GM12874 (cell line): ENCODE results near the gene CARD6.

Experiments
- CTCF ChIP-seq: IDR thresholded peaks from 2 replicates; pipeline ENCODE4 v1.5.1; 2011; ENCODE audit warnings: low read depth, mild to moderate bottlenecking, control low read depth, low read length, moderate library complexity; ENCODE audit not compliant: insufficient read depth

The CARD6 gene

GRCh38 chr5:40828021-40828631 lies 13.0 kb upstream of the CARD6 start:
- TF ChIP-seq CTCF: no peak

- no peak for TF ChIP-seq CTCF
Measured at GRCh38 chr5:40828690-40829661, 12.2 kb upstream of the CARD6 start.

- TF ChIP-seq CTCF: no peak
Measured at GRCh38 chr5:40829748-40830533, 11.2 kb upstream of the CARD6 start.

GRCh38 chr5:40831346-40832210 lies 9.6 kb upstream of the CARD6 start:
- no peak for TF ChIP-seq CTCF

GRCh38 chr5:40832345-40832744 lies 8.8 kb upstream of the CARD6 start:
- no peak for TF ChIP-seq CTCF

- no peak for TF ChIP-seq CTCF
Measured at GRCh38 chr5:40833712-40834229, 7.4 kb upstream of the CARD6 start.
